Putamen (tissue), 1 donor: Measurements from ENCODE around the gene OR7C1.
"Not testable (repeated sequence)": the region's sequence is repeated elsewhere in the genome, so short reads cannot be mapped to it uniquely, and the experiment has no call there.

Source experiments
- DNase-seq: peaks from one replicate; pipeline ENCODE4 v3.0.0-alpha.2; 2016; ENCODE audit warnings: low spot score

Gene OR7C1

GRCh38 chr19:14765403-14765802 lies 69.6 kb downstream of the OR7C1 start:
- not testable (repeated sequence) for DNase-seq

- no peak for DNase-seq
Observed at GRCh38 chr19:14764401-14764800, 70.6 kb downstream of the OR7C1 start.

- DNase-seq, result no peak
Observed at GRCh38 chr19:14763497-14764145, 71.4 kb downstream of the OR7C1 start.

GRCh38 chr19:14762111-14762510 lies 72.9 kb downstream of the OR7C1 start:
- DNase-seq, result no peak

- DNase-seq, result no peak
Observed at GRCh38 chr19:14761607-14762006, 73.4 kb downstream of the OR7C1 start.

- DNase-seq, result no peak
Observed at GRCh38 chr19:14758816-14759215, 76.2 kb downstream of the OR7C1 start.

- DNase-seq, result no peak
Observed at GRCh38 chr19:14748601-14749000, 86.4 kb downstream of the OR7C1 start.
